GM18517 (cell line): ENCODE measurements around the gene OR5L1.

Experiments
- ATAC-seq: cut with Tn5 transposase; IDR thresholded peaks from one replicate; pipeline ENCODE4 v1.9.1; 2021; ENCODE audit warnings: mild to moderate bottlenecking, moderate library complexity; ENCODE audit not compliant: unreplicated experiment

OR5L1 gene

GRCh38 chr11:55811067-55811466 lies at the start of gene OR5L1:
OR5L1 (plus strand) TSS chr11:55811367; CDS start chr11:55811467, 100 bp downstream.
- no peak for ATAC-seq

GRCh38 chr11:55773138-55773537 lies 38.0 kb upstream of the OR5L1 start, which contains the start of gene OR5D13:
OR5D13 (plus strand) TSS chr11:55773438; CDS start chr11:55773438, 0 bp downstream.
- no peak for ATAC-seq

- ATAC-seq = no peak
Observed at GRCh38 chr11:55791606-55792005, 19.6 kb upstream of the OR5L1 start.

- ATAC-seq = no peak
Observed at GRCh38 chr11:55793321-55793720, 17.8 kb upstream of the OR5L1 start.

- no peak for ATAC-seq
Observed at GRCh38 chr11:55795256-55795655, 15.9 kb upstream of the OR5L1 start, which contains the start of gene OR5D14. OR5D14 (plus strand) TSS chr11:55795556; CDS start chr11:55795556, 0 bp downstream.

- no peak for ATAC-seq
Observed at GRCh38 chr11:55806248-55806647, 4.9 kb upstream of the OR5L1 start.

GRCh38 chr11:55819330-55819729 lies 8.2 kb downstream of the OR5L1 start, which contains the start of gene OR5D18:
OR5D18 (plus strand) TSS chr11:55819630; CDS start chr11:55819630, 0 bp downstream.
- ATAC-seq = no peak

GRCh38 chr11:55826919-55827318 lies 15.8 kb downstream of the OR5L1 start, which contains the start of gene OR5L2:
OR5L2 (plus strand) TSS chr11:55827219; CDS start chr11:55827219, 0 bp downstream.
- no peak for ATAC-seq

GRCh38 chr11:55838452-55838851 lies 27.3 kb downstream of the OR5L1 start, which contains the start of gene OR5D16:
OR5D16 (plus strand) TSS chr11:55838752; CDS start chr11:55838752, 0 bp downstream.
- ATAC-seq = no peak

- ATAC-seq = no peak
Observed at GRCh38 chr11:55847453-55847852, 36.3 kb downstream of the OR5L1 start.

GRCh38 chr11:55849037-55849436 lies 37.9 kb downstream of the OR5L1 start:
- ATAC-seq = no peak

- ATAC-seq = no peak
Observed at GRCh38 chr11:55852141-55852540, 41.0 kb downstream of the OR5L1 start.

- no peak for ATAC-seq
Observed at GRCh38 chr11:55854704-55855103, 43.5 kb downstream of the OR5L1 start.
